Upper lobe of right lung (tissue), 1 donor: ENCODE results near the gene C1QL4. TPM values are rescaled to one million over a fixed set of nuclear protein-coding genes. Genes with fewer than 3 reads are reported as not detected.

Experiments used
- ATAC-seq: fragments of 200-7000 bp; cut with Tn5 transposase; one replicate; pipeline ENCODE4 v1.9.1; 2020; ENCODE audit warnings: mild to moderate bottlenecking, moderate library complexity
- DNase-seq: peaks from one replicate; pipeline ENCODE4 v3.0.0-alpha.2; 2020
- H3K27ac ChIP-seq: fragments of 200-600 bp; one replicate; pipeline ENCODE4 v1.8.0; 2022
- H3K27me3 ChIP-seq: fragments of 200-600 bp; one replicate; pipeline ENCODE4 v1.8.0; 2022; ENCODE audit warnings: mild to moderate bottlenecking
- H3K36me3 ChIP-seq: fragments of 200-600 bp; one replicate; pipeline ENCODE4 v1.8.0; 2022
- H3K4me1 ChIP-seq: fragments of 200-600 bp; one replicate; pipeline ENCODE4 v1.8.0; 2022
- H3K4me3 ChIP-seq: fragments of 200-600 bp; one replicate; pipeline ENCODE4 v1.8.0; 2022; ENCODE audit warnings: mild to moderate bottlenecking
- H3K9me3 ChIP-seq: fragments of 200-600 bp; one replicate; pipeline ENCODE4 v1.8.0; 2022
- CTCF ChIP-seq: fragments of 200-600 bp; IDR thresholded peaks from one replicate; pipeline ENCODE4 v1.8.0; 2022; ENCODE audit warnings: antibody characterized with exemption
- intact Hi-C: fragments of 100-400 bp; cut with DNase I; formaldehyde crosslinking; loops from one replicate; pipeline ENCODE4 v1.11.0; 2022
- total RNA-seq: library from RNA; stranded (reverse); fragmentation: NEBNext Ultra II Directional; extraction: Animal tissue kit (Norgen Biotek cat#: 25700); gene quantifications from one replicate; pipeline ENCODE4 v1.2.1, GENCODE V29; 2021
- donor health status: DM: no; HTN: yes; CAD: no; lungs with severe emphysema.

Gene C1QL4
- total RNA-seq, 1 donor from 2014 or later, result not detected

DNA sequence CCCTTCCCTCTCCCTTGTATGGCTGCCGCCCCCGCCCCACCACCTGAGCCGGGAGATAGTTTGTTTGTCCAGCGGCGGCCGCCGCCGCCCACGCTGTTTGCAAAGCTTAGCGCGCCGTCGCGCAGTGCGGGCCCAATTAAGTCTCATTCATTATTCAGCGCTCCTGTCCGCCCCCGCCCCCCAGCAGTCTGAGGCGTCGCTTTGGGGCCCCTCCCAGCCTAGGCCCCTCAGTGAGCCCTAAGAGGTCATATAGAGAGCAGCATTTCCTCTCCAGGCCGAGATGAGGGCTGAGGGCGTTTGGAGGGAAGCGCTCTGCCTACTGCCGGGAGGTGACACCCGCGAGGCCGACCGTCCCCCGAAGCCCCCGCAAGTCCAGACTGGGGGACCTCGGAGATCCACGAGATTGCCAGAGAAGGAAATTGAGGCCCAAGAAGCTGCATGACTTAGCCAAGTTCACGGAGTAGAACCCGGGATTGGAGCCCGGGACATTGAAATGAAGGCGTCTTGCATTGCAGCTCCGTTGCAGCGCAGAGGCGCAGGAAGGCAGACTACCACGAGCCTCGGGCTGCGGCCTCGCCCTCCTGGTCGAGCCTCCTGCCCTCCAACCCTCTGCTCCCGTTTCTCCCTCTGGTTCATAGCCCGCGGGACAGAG is 9.8 kb upstream of the C1QL4 start, which contains the start of gene DNAJC22:
DNAJC22 (plus strand) TSS at position 230 of the 652 bp plus-strand sequence. CDS start 1,985 bp downstream, outside the sequence.
- H3K36me3 ChIP-seq, result no peaks in the 10 kb centered on the region
- peaks cover 49% of the 10 kb centered on the region for H3K4me1 ChIP-seq
- peak within 1 kb of the TSS; percentile 19 for H3K4me3 ChIP-seq
- ATAC-seq (peak; percentile 1), DNase-seq (peak; percentile 66)
- H3K9me3 ChIP-seq, result no peaks in the 10 kb centered on the region
- intact Hi-C loops, result loop anchor here (10.0 kb wide), 1 partner anchor 62 kb away; no protein-coding TSS in a partner anchor
- no peak for TF ChIP-seq CTCF
- H3K27me3 ChIP-seq, result peaks cover 91% of the 10 kb centered on the region
- no peak within 1 kb of the TSS for H3K27ac ChIP-seq

- no peak for ATAC-seq
- intact Hi-C loops, result loop anchor here (10.0 kb wide), 1 partner anchor 61 kb away; no protein-coding TSS in a partner anchor
- TF ChIP-seq CTCF, result no peak
- H3K9me3 ChIP-seq, result no peaks in the 10 kb centered on the region
- H3K4me1 ChIP-seq, result peaks cover 49% of the 10 kb centered on the region
- H3K36me3 ChIP-seq, result no peaks in the 10 kb centered on the region
- DNase-seq, result peak; percentile 52
- peak overlapping the region; percentile 19 for H3K4me3 ChIP-seq
- H3K27me3 ChIP-seq, result peaks cover 83% of the 10 kb centered on the region
- H3K27ac ChIP-seq, result no peak overlapping the region
Observed at GRCh38 chr12:49345825-49346658, 9.1 kb upstream of the C1QL4 start.

DNA sequence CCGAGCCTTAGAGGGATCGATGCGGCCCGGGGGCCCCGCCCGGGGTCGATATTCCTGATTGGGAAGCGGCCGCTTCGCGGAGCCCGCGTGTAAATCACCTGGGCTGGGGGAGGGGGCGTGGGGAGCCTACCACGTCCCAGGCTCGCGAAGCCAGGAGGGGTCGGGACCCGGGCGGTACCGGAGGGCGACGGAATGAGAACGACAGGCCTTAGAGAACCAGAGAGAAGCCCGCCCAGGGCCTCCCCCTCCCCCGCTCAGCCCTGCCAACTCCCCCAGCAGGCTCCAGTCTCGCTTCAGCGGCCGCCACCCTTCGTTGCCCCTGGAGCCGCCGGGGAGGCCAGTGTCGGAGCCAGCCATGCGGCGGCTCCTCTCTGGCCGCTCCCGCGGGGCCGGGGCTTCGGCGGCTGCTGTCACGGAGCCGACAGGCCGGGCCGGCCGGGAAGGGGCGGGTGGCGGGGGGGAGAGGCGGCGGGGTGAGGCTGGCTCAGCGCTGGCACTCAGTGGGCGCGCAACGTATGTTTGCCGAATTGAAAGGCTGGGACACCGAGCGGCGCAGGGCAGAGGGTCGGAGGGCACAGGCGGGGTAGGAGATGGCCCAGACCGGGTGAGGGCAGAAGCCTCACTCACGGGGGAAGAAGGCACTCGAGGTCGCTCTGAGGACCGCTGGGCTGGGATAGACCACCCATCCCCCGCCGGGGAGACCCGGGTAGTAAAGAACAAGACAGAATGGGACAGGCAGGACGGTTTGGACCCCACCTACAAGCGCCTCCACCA is 8.2 kb upstream of the C1QL4 start:
- Histone ChIP-seq H3K4me3 (peak overlapping the region; percentile 19), H3K9me3 (no peaks in the 10 kb centered on the region), H3K27ac (no peak overlapping the region), H3K36me3 (no peaks in the 10 kb centered on the region), H3K4me1 (peaks cover 49% of the 10 kb centered on the region), H3K27me3 (peaks cover 76% of the 10 kb centered on the region)
- DNase-seq (peak; percentile 70), ATAC-seq (no peak)
- TF ChIP-seq CTCF, result no peak
- intact Hi-C loops, result loop anchor here (10.0 kb wide), 1 partner anchor 60 kb away; no protein-coding TSS in a partner anchor

DNA sequence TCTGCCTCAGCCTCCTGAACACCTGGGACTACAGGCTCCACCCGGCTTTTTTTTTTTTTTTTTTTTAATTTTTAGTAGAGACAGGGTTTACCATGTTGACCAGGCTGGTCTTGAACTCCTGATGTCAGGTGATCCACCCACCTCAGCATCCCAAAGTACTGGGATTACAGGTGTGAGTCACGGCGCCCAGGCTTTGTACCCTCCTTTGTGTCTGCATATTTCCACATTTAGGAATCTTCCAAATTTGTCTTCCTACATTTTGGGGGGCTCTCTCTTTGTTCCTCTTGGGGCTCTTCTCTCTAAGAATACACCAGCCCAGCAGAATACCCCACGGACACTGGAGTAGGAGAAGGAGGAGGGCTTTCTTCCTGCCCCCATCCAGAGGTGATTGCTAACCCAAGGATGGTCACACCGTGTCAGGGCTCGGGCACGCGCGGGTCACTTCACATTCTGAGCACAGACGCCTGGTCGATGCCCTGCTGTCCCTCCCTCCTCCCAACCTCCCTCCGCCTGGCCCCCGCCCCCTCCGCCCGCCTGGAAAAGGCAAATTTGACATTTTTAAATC is 7.6 kb upstream of the C1QL4 start:
- no peak overlapping the region for H3K4me3 ChIP-seq
- no peaks in the 10 kb centered on the region for H3K36me3 ChIP-seq
- H3K9me3 ChIP-seq, result no peaks in the 10 kb centered on the region
- peaks cover 49% of the 10 kb centered on the region for H3K4me1 ChIP-seq
- no peak for ATAC-seq
- intact Hi-C loops, result loop anchor here (10.0 kb wide), 1 partner anchor 60 kb away; no protein-coding TSS in a partner anchor
- DNase-seq, result no peak
- peaks cover 76% of the 10 kb centered on the region for H3K27me3 ChIP-seq
- TF ChIP-seq CTCF, result no peak
- H3K27ac ChIP-seq, result no peak overlapping the region
